Stimulated activated CD8-positive, alpha-beta memory T cell treated with anti-CD3 and anti-CD28 coated beads, Interleukin-4, amount 100 ng/mL, for 4 hours (primary cell): ENCODE data around the gene UACA.

Source experiments
- DNase-seq, 2 donors: peaks; one replicate each; pipeline ENCODE4 v3.0.0-alpha.2; 2020; ENCODE audit warnings: low read depth in 2 of 2, low spot score in 1 of 2

Gene UACA

GRCh38 chr15:70783610-70784022 lies 20.3 kb upstream of the UACA start:
- DNase-seq: no peak

GRCh38 chr15:70783041-70783440 lies 19.7 kb upstream of the UACA start:
- DNase-seq: no peak

GRCh38 chr15:70781236-70781635 lies 17.9 kb upstream of the UACA start:
- DNase-seq: no peak

DNA sequence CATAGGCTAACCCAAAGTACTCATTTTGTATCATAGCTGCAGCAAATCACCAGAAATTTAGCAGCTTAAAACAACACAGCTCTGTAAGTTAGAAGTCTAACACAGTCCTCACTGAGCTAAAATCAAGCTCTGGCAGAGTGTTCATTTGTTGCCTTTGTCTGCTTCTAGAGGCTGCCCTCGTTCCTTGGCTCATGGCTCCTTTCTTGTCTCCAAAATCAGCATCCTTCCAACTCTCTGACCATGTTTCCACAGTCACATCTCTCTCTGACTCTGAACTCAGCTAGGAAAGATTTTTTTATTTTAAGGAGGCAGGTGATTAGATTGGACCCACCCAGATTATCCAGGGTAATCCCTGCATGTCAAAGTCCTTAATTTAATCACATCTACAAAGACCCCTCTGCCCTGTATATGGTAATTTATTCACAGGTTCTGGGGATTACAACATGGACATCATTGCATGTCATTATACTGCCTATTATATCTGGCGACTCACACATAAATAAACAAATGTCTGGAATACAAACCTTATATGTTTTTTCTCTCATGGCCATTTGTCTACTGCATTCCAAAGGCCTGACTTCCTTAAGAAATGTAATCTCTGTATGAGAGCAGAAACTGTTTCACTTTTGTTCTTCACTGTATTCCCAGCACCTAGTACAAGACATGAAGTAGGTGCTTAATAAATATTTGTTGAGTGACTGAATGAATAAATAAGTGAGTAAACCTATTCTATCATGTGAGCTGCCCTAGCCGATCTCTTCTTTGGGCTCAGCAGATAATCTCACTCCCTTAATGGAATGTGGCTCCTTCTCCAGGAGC lies 15.1 kb upstream of the UACA start:
- DNase-seq: no peak

DNA sequence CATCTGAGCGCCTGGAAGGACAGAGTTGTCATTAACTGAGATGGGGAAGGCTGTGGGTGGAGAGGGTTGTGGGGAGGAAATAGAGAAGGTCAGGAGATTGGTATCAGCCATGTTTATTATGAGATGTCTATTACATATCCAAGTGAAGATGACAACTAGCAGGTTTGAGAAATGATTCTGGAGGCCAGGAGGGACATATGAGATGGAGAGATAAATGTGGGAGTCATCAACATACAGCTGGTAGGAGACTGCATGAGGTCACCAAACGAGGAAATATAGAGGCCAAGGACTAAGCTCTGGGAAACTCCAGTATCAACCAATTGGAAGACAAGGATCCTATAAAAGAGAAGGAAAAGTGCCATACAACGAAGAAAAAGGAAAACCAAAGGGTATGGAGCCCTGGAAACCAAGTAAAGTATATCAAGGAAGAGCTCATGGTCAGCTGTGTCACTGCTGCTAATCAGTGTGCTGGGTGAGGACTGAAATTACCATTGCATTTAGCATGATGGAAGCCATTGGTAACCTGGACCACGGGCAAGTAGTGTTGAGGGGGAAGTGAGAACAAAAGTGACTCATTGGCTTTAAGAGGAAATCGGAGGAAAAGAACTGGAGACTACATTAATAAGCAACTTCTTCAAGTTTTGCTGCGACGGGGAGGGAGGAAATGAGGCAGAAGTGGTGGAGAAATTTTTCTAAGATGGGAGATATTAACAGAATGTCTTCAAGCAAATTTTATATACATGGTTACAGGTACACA lies 14.0 kb upstream of the UACA start:
- DNase-seq: no peak

DNA sequence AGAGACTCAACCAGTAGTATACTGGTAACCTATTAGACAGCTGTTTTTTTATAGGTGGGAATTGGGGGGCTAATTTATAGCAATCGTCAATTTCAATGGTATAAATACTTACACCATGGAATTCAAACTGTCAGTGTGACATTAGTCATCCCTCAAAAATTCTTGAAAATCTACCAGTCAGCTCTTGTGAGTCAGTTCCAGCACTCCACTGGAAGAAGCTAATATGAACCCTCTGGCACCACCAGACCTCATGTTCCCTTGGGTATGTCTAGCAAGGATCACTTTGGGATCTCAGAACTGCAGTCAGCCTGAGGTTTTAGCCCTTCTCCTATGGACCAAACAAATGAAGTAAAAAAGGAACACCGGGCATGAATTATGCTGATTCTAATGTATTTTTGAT lies 11.8 kb upstream of the UACA start:
- no peak for DNase-seq

- no peak for DNase-seq
These were observed 9.0 kb upstream of the UACA start for GRCh38 chr15:70772402-70772801.

- no peak for DNase-seq
These were observed 7.5 kb upstream of the UACA start for GRCh38 chr15:70770863-70771262.

GRCh38 chr15:70768257-70768883 lies 5.0 kb upstream of the UACA start:
- DNase-seq: no peak

DNA sequence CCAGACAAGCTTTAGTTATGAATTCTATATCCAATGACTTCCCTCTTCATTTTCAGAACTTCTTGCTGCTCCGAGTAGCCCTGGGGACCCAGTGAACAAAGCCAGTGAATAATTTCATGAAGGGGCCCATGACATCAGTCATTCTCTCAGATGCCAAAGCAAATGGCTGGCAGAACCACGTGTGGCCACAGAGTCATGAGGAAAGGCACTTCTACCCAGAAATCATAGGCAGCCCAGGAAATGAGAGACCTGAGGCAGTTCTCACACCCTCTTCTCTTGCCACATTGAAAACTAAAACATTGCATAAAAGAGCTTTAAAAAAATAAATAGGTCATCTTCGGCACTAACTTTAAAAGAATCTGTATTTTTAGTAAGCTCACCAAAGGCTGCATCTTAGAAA lies 4.3 kb upstream of the UACA start:
- DNase-seq: no peak

- DNase-seq: no peak
These were observed 3.2 kb upstream of the UACA start for GRCh38 chr15:70766597-70766996.

DNA sequence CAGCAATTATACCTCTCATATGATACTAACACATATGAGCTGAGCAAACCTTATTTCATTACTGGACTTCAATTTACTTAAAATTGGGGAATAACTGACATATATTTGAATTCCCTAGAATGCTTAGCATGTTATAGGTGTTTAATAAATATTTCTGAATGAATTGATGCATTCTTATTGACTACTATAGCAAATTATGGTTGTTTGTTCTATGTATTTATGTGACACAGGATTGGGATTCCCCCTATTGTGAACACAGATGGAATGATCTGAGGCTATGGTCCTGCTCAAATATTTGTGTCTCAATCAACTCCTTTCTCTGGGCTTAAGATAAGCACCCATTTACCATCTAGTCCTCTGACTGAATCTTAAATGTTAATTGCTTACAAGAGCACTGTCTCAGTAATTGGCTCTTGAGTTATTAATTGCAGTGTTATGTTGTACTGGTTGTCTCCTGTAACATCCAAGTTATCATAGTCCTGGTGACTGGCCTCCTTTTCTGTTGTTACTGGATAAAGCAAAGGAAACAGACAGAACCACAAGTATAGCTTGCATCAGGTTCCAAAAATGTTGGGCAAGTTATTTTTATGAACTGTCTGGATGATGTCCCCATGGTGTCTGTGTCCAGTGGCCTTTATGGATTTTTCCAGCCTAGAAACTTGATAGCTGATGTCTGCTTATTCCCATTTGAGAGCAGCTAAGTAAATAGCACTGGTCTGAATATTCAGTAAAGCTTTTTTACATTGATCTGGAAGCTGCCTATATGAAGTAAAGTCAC lies 2.3 kb upstream of the UACA start:
- DNase-seq: no peak

- DNase-seq: no peak
These were observed 782 bp upstream of the UACA start for GRCh38 chr15:70763950-70764730.

DNA sequence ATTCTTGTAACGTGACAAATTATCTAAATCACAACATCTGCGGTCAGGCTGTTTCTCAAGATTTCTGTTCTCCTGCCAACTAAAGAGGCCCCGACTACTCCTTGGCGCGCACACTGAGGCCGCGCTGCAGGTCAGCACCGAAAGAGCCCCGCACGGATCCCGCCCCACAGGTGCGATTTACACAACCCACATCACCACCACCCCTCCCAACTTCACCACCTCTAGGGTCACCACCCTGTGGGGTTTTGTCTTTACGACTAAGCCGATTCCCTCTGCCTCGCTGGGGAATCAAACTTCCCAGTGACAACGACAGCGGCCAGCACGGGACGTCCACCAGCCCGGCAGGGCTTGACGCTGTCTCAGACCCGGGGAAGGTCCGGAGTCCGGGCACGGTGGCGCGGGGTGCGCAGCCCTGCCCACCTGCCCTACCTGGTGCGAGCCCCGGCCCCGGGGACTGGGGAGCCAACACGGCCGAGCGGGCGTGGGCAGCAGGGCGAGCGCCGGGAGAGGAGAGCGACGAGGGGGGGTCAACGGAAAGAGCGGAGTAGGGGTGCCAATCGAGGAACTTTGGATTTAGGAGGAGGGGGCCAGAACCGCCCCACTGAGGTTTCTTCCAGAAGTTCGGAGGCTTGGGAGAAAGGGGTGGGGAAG lies 764 bp downstream of the UACA start:
- DNase-seq: no peak

DNA sequence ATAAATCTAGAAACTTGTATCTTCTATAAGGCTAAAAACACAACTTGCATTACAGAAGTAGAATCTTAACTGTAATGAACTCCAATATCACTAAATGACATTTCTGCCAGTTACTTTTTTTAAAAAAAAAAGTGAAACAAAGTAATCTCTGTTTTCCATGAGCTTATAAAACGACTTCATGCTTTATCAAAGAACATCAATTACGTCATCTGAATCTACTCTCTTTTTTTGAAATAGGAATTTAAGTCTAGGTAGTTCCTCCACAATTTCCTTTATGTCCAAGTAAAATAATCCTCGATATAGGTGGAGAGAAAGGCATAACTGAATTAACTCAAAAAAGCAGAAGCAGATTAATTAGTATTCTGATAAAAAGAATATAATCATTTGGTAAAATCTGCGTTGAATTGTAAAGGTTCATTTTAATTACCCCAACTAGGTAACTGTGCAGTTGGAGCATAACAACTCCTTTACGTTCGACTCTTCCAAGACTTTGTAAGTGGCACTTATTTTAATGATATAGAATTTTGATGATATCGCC lies 1.4 kb downstream of the UACA start:
- DNase-seq: no peak

DNA sequence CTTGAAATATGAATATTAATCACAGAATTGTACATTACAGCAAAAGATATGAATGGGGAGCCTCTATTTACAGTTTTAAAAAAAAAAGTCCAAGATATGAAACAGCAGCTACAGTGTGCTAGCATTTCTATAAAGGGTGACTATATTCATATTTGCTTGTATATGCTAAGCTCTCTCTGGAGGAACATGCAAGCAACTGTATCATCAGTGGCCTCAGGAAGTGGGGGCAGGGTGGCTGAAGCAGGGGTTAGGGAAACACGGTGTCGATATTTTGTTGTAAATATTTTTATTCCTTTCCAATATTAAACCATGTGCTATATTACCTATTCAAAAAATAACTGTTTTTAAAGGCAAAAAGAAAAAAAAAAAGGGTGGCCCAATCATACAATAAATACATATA lies 2.3 kb downstream of the UACA start:
- DNase-seq: no peak

DNA sequence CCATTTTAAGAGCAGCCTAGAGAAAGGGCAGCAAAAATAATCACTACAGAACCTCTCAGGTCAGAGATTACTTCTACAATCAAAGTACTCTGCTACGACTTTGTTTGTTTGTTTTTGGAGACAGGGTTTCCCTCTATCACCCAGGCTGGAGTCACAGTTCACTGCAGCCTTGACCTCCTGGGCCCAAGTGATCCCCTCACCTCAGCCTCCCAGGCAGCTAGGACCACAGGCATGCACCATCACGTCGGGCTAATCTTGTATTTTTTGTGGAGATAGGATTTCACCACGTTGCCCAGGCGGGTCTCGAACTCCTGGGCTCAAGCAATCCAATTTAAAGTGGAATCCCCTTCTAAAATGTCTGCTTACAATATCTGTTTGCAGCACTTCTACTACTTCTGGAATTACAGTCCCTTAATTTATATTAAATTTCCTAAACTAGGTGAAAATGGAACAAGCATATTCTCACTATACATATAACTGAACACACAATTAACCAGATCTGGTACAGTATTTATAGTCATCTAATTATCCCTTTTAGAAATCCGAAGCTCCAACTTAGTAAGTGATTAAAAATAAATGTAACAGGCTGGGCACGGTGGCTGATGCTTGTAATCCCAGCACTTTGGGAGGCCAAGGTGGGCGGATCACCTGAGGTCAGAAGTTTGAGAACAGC lies 4.4 kb downstream of the UACA start:
- DNase-seq: no peak

- DNase-seq: no peak
These were observed 5.7 kb downstream of the UACA start for GRCh38 chr15:70757627-70758026.

DNA sequence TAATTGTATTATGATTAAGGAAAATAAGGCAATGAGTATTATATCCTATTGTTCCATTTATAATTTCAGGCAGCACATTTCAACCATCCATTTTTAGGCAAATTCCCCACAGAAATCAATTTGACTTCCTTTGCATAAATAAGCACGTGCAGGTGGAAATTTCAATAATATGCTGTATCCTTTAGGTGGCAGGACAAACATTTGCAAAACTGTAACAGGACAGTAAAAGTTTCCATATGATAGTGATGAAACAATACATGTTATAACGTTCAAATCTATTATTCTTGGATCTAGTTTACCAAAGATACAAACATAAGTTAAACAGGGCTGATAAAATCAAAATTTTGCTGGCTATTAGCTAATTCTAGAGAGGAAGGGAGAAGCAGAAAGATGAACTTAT lies 8.5 kb downstream of the UACA start:
- DNase-seq: no peak
